Neural progenitor cell (in vitro differentiated cells): ENCODE data around the gene NWD2.
"Not testable (repeated sequence)": the region's sequence is repeated elsewhere in the genome, so short reads cannot be mapped to it uniquely, and the experiment has no call there.

ENCODE experiments used
- EZH2 ChIP-seq: fragments of 200-600 bp; sonication (generic); IDR thresholded peaks from 2 replicates; pipeline ENCODE4 v1.6.1; 2017; ENCODE audit warnings: antibody characterized with exemption, mild to moderate bottlenecking, moderate library complexity
- TF ChIP-seq, protein P1 (sequence below): fragments of 200-600 bp; sonication (generic); IDR thresholded peaks from 2 replicates; pipeline ENCODE4 v1.5.1; 2017; ENCODE audit warnings: antibody characterized with exemption, mild to moderate bottlenecking

GRCh38 chr4:37407938-37408826, 163.6 kb downstream of the NWD2 start:
- not testable (repeated sequence) for TF ChIP-seq EZH2
- TF ChIP-seq, protein P1, sequence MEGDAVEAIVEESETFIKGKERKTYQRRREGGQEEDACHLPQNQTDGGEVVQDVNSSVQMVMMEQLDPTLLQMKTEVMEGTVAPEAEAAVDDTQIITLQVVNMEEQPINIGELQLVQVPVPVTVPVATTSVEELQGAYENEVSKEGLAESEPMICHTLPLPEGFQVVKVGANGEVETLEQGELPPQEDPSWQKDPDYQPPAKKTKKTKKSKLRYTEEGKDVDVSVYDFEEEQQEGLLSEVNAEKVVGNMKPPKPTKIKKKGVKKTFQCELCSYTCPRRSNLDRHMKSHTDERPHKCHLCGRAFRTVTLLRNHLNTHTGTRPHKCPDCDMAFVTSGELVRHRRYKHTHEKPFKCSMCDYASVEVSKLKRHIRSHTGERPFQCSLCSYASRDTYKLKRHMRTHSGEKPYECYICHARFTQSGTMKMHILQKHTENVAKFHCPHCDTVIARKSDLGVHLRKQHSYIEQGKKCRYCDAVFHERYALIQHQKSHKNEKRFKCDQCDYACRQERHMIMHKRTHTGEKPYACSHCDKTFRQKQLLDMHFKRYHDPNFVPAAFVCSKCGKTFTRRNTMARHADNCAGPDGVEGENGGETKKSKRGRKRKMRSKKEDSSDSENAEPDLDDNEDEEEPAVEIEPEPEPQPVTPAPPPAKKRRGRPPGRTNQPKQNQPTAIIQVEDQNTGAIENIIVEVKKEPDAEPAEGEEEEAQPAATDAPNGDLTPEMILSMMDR, result not testable (repeated sequence)
